SK-N-SH (cell line): ENCODE results near the gene OPRM1. TPM values are rescaled to one million over a fixed set of nuclear protein-coding genes. Genes with fewer than 3 reads are reported as not detected.

ENCODE experiments used
- CTCF ChIA-PET: fragments of 300-600, 350-600 bp; formaldehyde crosslinking; extraction: SDS; loops from one replicate; lab custom pipeline; 2021; lab: Yijun Ruan, JAX
- POLR2A ChIA-PET: fragments of 350-600 bp; sonication (Branson Sonifier 250); formaldehyde crosslinking; extraction: SDS; loops from one replicate; lab custom pipeline; 2020; ENCODE audit warnings: antibody characterized with exemption, inconsistent platforms; lab: Yijun Ruan, JAX
- DNase-seq: peaks from one replicate; pipeline ENCODE4 v3.0.0; 2012
- H2AFZ ChIP-seq: fragments of 200-600 bp; sonication (generic); 2 replicates; pipeline ENCODE4 v1.8.1; 2016; ENCODE audit warnings: antibody characterized with exemption, mild to moderate bottlenecking, low read depth
- H3F3A ChIP-seq: fragments of 200-600 bp; sonication (generic); replicated peaks from 2 replicates; pipeline ENCODE3; 2016; ENCODE audit warnings: antibody characterized with exemption, mild to moderate bottlenecking; ENCODE audit not compliant: insufficient read depth
- H3K27ac ChIP-seq, 2 experiments: fragments of 200-500 bp in 1 of 2; fragments of 200-600 bp in 1 of 2; sonication (Bioruptor generic) in 1 of 2; sonication (generic), shearing (Covaris generic) in 1 of 2; 2 replicates each; pipeline versions ENCODE4 v1.5.1 to v1.6.1; 2014 to 2016; ENCODE audit warnings: low read depth in 2 of 2, inconsistent platforms in 1 of 2, low read length in 1 of 2, mild to moderate bottlenecking in 1 of 2, mixed read lengths in 1 of 2
- H3K27me3 ChIP-seq: fragments of 200-600 bp; sonication (generic), shearing (Covaris generic); 2 replicates; pipeline ENCODE4 v1.6.1; 2016; ENCODE audit warnings: mixed run types; ENCODE audit not compliant: insufficient read depth
- H3K36me3 ChIP-seq, 2 experiments: fragments of 200-500 bp in 1 of 2; fragments of 200-600 bp in 1 of 2; sonication (Bioruptor generic) in 1 of 2; sonication (generic) in 1 of 2; replicated peaks in 1 of 2; 2 replicates each; pipeline versions ENCODE3 to v1.5.1; 2014 to 2016; ENCODE audit warnings: low read length in 1 of 2, mild to moderate bottlenecking in 1 of 2; ENCODE audit not compliant: insufficient read depth in 2 of 2, control insufficient read depth in 1 of 2
- H3K4me1 ChIP-seq, 2 experiments: fragments of 200-500 bp in 1 of 2; fragments of 200-600 bp in 1 of 2; sonication (Bioruptor generic) in 1 of 2; sonication (generic), shearing (Covaris generic) in 1 of 2; 2 replicates each; pipeline versions ENCODE4 v1.5.1 to v1.6.1; 2014 to 2016; ENCODE audit warnings: low read depth in 1 of 2, low read length in 1 of 2, mixed run types in 1 of 2; ENCODE audit not compliant: insufficient read depth in 2 of 2, control insufficient read depth in 1 of 2
- H3K4me2 ChIP-seq: fragments of 200-600 bp; sonication (generic), shearing (Covaris generic); 2 replicates; pipeline ENCODE4 v1.6.1; 2017; ENCODE audit warnings: mixed run types
- H3K4me3 ChIP-seq, 2 experiments: fragments of 200-500 bp in 1 of 2; fragments of 200-600 bp in 1 of 2; sonication (Bioruptor generic) in 1 of 2; sonication (generic), shearing (Covaris generic) in 1 of 2; 2 replicates each; pipeline versions ENCODE4 v1.5.1 to v1.8.1; 2014 to 2016; ENCODE audit warnings: low read depth in 2 of 2, inconsistent platforms in 1 of 2, low read length in 1 of 2, mild to moderate bottlenecking in 1 of 2, mixed read lengths in 1 of 2, moderate library complexity in 1 of 2
- H3K79me2 ChIP-seq: fragments of 200-600 bp; sonication (generic); 2 replicates; pipeline ENCODE4 v1.8.1; 2017; ENCODE audit warnings: mild to moderate bottlenecking; ENCODE audit not compliant: insufficient read depth
- H3K9ac ChIP-seq: fragments of 200-600 bp; sonication (generic); 2 replicates; pipeline ENCODE4 v1.6.1; 2017; ENCODE audit warnings: mixed run types
- H3K9me2 ChIP-seq: fragments of 200-600 bp; sonication (generic); 2 replicates; pipeline ENCODE4 v1.6.1; 2017; ENCODE audit warnings: mixed run types
- H3K9me3 ChIP-seq: fragments of 200-600 bp; sonication (generic); 2 replicates; pipeline ENCODE4 v1.6.1; 2017; ENCODE audit warnings: mixed run types, mild to moderate bottlenecking, moderate library complexity
- H4K20me1 ChIP-seq: fragments of 200-600 bp; sonication (generic); 2 replicates; pipeline ENCODE4 v1.6.1; 2017; ENCODE audit warnings: mild to moderate bottlenecking, mixed run types; ENCODE audit not compliant: insufficient read depth
- CHD2 ChIP-seq: fragments of 150-350 bp; IDR thresholded peaks from 2 replicates; pipeline ENCODE4 v1.6.1; 2018; ENCODE audit warnings: low read length; ENCODE audit not compliant: partially characterized antibody
- CTCF ChIP-seq: fragments of 200-600 bp; sonication (generic); IDR thresholded peaks from 2 replicates; pipeline ENCODE4 v1.6.1; 2017; ENCODE audit warnings: antibody characterized with exemption, mild to moderate bottlenecking, moderate library complexity
- ELF1 ChIP-seq: IDR thresholded peaks from 2 replicates; pipeline ENCODE4 v1.4.0; 2012
- EP300 ChIP-seq, 2 experiments: IDR thresholded peaks; 2 replicates each; pipeline versions ENCODE4 v1.4.0 to v1.6.1; 2012; ENCODE audit warnings: borderline replicate concordance in 1 of 2, low read depth in 1 of 2, low read length in 1 of 2
- FOXJ3 ChIP-seq: sonication (generic); formaldehyde crosslinking; IDR thresholded peaks from 2 replicates; pipeline ENCODE4 v1.5.1; 2020; ENCODE audit warnings: mild to moderate bottlenecking, missing genetic modification reagents
- GABPA ChIP-seq: IDR thresholded peaks from 2 replicates; pipeline ENCODE4 v1.4.0; 2012; ENCODE audit warnings: low read depth, mild to moderate bottlenecking
- MEF2A ChIP-seq: IDR thresholded peaks from 2 replicates; pipeline ENCODE4 v1.4.0; 2012; ENCODE audit warnings: low read depth, borderline replicate concordance
- MXI1 ChIP-seq: IDR thresholded peaks from 2 replicates; pipeline ENCODE4 v1.6.1; 2012; ENCODE audit warnings: mild to moderate bottlenecking, low read depth, low read length, improper control_type of control experiment
- NFIC ChIP-seq: IDR thresholded peaks from 2 replicates; pipeline ENCODE4 v1.4.0; 2012; ENCODE audit warnings: borderline replicate concordance
- NRF1 ChIP-seq: IDR thresholded peaks from 2 replicates; pipeline ENCODE4 v1.6.1; 2012; ENCODE audit warnings: low read depth, mild to moderate bottlenecking, low read length
- RCOR1 ChIP-seq: fragments of 150-350 bp; IDR thresholded peaks from 2 replicates; pipeline ENCODE4 v1.6.1; 2017; ENCODE audit warnings: antibody characterized with exemption, low read length
- RFX5 ChIP-seq: IDR thresholded peaks from 2 replicates; pipeline ENCODE4 v1.6.1; 2012; ENCODE audit warnings: mild to moderate bottlenecking, improper control_type of control experiment, low read length
- SIN3A ChIP-seq: IDR thresholded peaks from 2 replicates; pipeline ENCODE4 v1.6.1; 2012; ENCODE audit warnings: low read depth, mild to moderate bottlenecking, low read length, moderate library complexity, borderline replicate concordance
- YY1 ChIP-seq: IDR thresholded peaks from 2 replicates; pipeline ENCODE4 v1.4.0; 2012; ENCODE audit warnings: low read depth, mild to moderate bottlenecking
- WGBS: methylation state at CpG from one replicate; pipeline ENCODE4 v1.1.6; 2017; ENCODE audit warnings: low lambda C conversion rate; 5-methylcytosine and 5-hydroxymethylcytosine counted together
- polyA plus RNA-seq, 3 experiments: library from polyadenylated mRNA; depleted of rRNA; stranded (reverse); fragments of >200 nt; gene quantifications; 2 replicates each; pipeline ENCODE4 v1.2.3, GENCODE V29; 2012
- TF ChIP-seq, protein P1 (sequence below): IDR thresholded peaks from 2 replicates; pipeline ENCODE4 v1.4.0; 2012; ENCODE audit warnings: low read depth, borderline replicate concordance
- TF ChIP-seq, protein P2 (sequence below): IDR thresholded peaks from 2 replicates; pipeline ENCODE4 v1.6.1; 2012; ENCODE audit warnings: mild to moderate bottlenecking, low read depth, low read length, moderate library complexity
- TF ChIP-seq, protein P3 (sequence below): fragments of 150-350 bp; IDR thresholded peaks from 2 replicates; pipeline ENCODE4 v1.6.1; 2016; ENCODE audit warnings: mild to moderate bottlenecking, low read depth, low read length

Gene OPRM1
- polyA plus RNA-seq, 1 of the 3 experiments (the other 2 are of a cell fraction): 0.15 TPM

- TF ChIP-seq, protein P1, sequence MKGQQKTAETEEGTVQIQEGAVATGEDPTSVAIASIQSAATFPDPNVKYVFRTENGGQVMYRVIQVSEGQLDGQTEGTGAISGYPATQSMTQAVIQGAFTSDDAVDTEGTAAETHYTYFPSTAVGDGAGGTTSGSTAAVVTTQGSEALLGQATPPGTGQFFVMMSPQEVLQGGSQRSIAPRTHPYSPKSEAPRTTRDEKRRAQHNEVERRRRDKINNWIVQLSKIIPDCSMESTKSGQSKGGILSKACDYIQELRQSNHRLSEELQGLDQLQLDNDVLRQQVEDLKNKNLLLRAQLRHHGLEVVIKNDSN: no peak
- TF ChIP-seq GABPA: no peak
Measured at GRCh38 chr6:154219250-154219649, 180.2 kb downstream of the OPRM1 start (continued).

DNA sequence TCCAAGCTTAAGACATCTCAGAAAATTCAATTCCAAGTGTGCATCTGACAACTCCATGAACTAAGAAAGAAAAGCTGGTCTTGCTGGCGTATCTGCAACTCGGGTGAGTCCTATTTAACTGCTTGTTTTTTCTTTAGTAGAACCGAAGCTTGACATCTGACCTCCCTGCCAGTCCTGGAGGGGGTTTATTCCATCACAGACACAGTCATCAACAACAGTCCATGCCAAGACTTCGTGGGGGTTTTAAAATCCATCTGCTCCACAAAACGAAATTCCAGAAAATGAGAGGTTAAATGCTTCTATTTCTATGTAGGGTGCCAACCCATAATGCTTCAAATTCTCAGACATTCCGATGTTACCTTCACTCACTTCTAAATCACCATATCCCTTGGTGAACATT, 183.7 kb downstream of the OPRM1 start:
- WGBS: 32% methylated on average over 6 of the region's 6 CpGs
- Histone ChIP-seq H3K4me3 (no peak overlapping the region), H2AFZ (no peak overlapping the region), H3K4me2 (no peak overlapping the region), H3K27ac (no peak overlapping the region), H3F3A (no peaks in the 10 kb centered on the region), H3K9me2 (no peaks in the 10 kb centered on the region), H3K27me3 (no peaks in the 10 kb centered on the region)
- CTCF ChIA-PET: no interaction called here
- DNase-seq: no peak
- TF ChIP-seq YY1 (no peak), MEF2A (no peak), SIN3A (no peak), NRF1 (no peak), CHD2 (no peak), NFIC (no peak), GABPA (no peak), EP300 (IDR thresholded peaks at IDR 0.05; ENCODE audit: borderline replicate concordance in 1 of 2, low read depth in 1 of 2, low read length in 1 of 2) (no peak), FOXJ3 (CRISPR knock-in tag) (no peak), MXI1 (no peak), ELF1 (no peak), RFX5 (no peak), RCOR1 (no peak), CTCF (no peak)
- TF ChIP-seq, protein P2, sequence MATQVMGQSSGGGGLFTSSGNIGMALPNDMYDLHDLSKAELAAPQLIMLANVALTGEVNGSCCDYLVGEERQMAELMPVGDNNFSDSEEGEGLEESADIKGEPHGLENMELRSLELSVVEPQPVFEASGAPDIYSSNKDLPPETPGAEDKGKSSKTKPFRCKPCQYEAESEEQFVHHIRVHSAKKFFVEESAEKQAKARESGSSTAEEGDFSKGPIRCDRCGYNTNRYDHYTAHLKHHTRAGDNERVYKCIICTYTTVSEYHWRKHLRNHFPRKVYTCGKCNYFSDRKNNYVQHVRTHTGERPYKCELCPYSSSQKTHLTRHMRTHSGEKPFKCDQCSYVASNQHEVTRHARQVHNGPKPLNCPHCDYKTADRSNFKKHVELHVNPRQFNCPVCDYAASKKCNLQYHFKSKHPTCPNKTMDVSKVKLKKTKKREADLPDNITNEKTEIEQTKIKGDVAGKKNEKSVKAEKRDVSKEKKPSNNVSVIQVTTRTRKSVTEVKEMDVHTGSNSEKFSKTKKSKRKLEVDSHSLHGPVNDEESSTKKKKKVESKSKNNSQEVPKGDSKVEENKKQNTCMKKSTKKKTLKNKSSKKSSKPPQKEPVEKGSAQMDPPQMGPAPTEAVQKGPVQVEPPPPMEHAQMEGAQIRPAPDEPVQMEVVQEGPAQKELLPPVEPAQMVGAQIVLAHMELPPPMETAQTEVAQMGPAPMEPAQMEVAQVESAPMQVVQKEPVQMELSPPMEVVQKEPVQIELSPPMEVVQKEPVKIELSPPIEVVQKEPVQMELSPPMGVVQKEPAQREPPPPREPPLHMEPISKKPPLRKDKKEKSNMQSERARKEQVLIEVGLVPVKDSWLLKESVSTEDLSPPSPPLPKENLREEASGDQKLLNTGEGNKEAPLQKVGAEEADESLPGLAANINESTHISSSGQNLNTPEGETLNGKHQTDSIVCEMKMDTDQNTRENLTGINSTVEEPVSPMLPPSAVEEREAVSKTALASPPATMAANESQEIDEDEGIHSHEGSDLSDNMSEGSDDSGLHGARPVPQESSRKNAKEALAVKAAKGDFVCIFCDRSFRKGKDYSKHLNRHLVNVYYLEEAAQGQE: no peak
- TF ChIP-seq, protein P1: no peak
- TF ChIP-seq, protein P3, sequence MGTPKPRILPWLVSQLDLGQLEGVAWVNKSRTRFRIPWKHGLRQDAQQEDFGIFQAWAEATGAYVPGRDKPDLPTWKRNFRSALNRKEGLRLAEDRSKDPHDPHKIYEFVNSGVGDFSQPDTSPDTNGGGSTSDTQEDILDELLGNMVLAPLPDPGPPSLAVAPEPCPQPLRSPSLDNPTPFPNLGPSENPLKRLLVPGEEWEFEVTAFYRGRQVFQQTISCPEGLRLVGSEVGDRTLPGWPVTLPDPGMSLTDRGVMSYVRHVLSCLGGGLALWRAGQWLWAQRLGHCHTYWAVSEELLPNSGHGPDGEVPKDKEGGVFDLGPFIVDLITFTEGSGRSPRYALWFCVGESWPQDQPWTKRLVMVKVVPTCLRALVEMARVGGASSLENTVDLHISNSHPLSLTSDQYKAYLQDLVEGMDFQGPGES: no peak
- TF ChIP-seq, all 33 proteins: peak for 0
- Histone ChIP-seq H4K20me1 (no peaks in the 10 kb centered on the region), H3K36me3 (no peaks in the 10 kb centered on the region), H3K9me3 (no peaks in the 10 kb centered on the region), H3K9ac (no peak overlapping the region), H3K79me2 (no peaks in the 10 kb centered on the region), H3K4me1 (no peaks in the 10 kb centered on the region)
- POLR2A ChIA-PET: no interaction called here
